ENCODE measurements around the gene GRAMD1A. TPM values are rescaled to one million over a fixed set of nuclear protein-coding genes. Genes with fewer than 3 reads are reported as not detected.

The GRAMD1A gene
- total RNA-seq, 4 donors from 2014 or later: 38.8 to 45.1 (median 43.7) TPM

GRCh38 chr19:35059006-35059798 is 59.1 kb downstream of the GRAMD1A start:
- no peaks in the 10 kb centered on the region for H3K9me3 ChIP-seq
- no peak for TF ChIP-seq POLR2A (IDR thresholded peaks at IDR 0.05)
- TF ChIP-seq CTCF (IDR thresholded peaks at IDR 0.05 in 4 of 5, conservative IDR thresholded peaks at IDR 0.05 in 1 of 5): no peak
- intact Hi-C loops (cut with DNase I; ENCODE audit: low total_unique reads): no loop called here
- no peaks in the 10 kb centered on the region for H3K36me3 ChIP-seq
- no peak overlapping the region for H3K27ac ChIP-seq
- in situ Hi-C loops (cut with MboI; ENCODE audit: low sequenced_read_pairs in 4 of 4): no loop called here
- DNase-seq (no peak), ATAC-seq (no peak)
- H3K4me3 ChIP-seq: no peak overlapping the region
- H3K4me1 ChIP-seq: peaks cover 16 to 30% of the 10 kb centered on the region in 2 donors
- H3K27me3 ChIP-seq: no peaks in the 10 kb centered on the region

- H3K4me1 ChIP-seq: peaks cover 16 to 30% of the 10 kb centered on the region in 2 donors
- no peaks in the 10 kb centered on the region for H3K36me3 ChIP-seq
- no peaks in the 10 kb centered on the region for H3K27me3 ChIP-seq
- intact Hi-C loops (cut with DNase I; ENCODE audit: low total_unique reads) (no loop called here), in situ Hi-C loops (cut with MboI; ENCODE audit: low sequenced_read_pairs in 4 of 4) (loop anchor here in 1 of 4 donors (10.0 kb wide), 1 partner anchor 75 kb away; the partner anchor contains the start of genes FXYD1 and LGI4)
- H3K27ac ChIP-seq: no peak overlapping the region
- TF ChIP-seq CTCF (IDR thresholded peaks at IDR 0.05 in 4 of 5, conservative IDR thresholded peaks at IDR 0.05 in 1 of 5) (no peak), POLR2A (IDR thresholded peaks at IDR 0.05) (no peak)
- DNase-seq (no peak), ATAC-seq (no peak)
- H3K9me3 ChIP-seq: no peaks in the 10 kb centered on the region
- no peak overlapping the region for H3K4me3 ChIP-seq
Measured at GRCh38 chr19:35059799-35060091, 59.6 kb downstream of the GRAMD1A start.

- Histone ChIP-seq H3K36me3 (no peaks in the 10 kb centered on the region), H3K9me3 (no peaks in the 10 kb centered on the region), H3K4me1 (peaks cover 16 to 30% of the 10 kb centered on the region in 2 donors), H3K27me3 (no peaks in the 10 kb centered on the region), H3K27ac (peak overlapping the region in 1 of 4 donors; percentile 76), H3K4me3 (no peak overlapping the region)
- no peak for TF ChIP-seq POLR2A (IDR thresholded peaks at IDR 0.05)
- no peak for TF ChIP-seq CTCF (IDR thresholded peaks at IDR 0.05 in 4 of 5, conservative IDR thresholded peaks at IDR 0.05 in 1 of 5)
- DNase-seq: no peak
- in situ Hi-C loops (cut with MboI; ENCODE audit: low sequenced_read_pairs in 4 of 4): loop anchor here in 1 of 4 donors (10.0 kb wide), 1 partner anchor 74 kb away; the partner anchor contains the start of genes FXYD1 and LGI4
- ATAC-seq: no peak
- intact Hi-C loops (cut with DNase I; ENCODE audit: low total_unique reads): no loop called here
Measured at GRCh38 chr19:35060160-35060855, 60.2 kb downstream of the GRAMD1A start.

GRCh38 chr19:35061583-35062373 is 61.7 kb downstream of the GRAMD1A start:
- no peaks in the 10 kb centered on the region for H3K9me3 ChIP-seq
- TF ChIP-seq POLR2A (IDR thresholded peaks at IDR 0.05) (no peak), CTCF (IDR thresholded peaks at IDR 0.05 in 4 of 5, conservative IDR thresholded peaks at IDR 0.05 in 1 of 5) (no peak)
- H3K27me3 ChIP-seq: no peaks in the 10 kb centered on the region
- DNase-seq (peak; percentile 52 to 72), ATAC-seq (peak; percentile 92)
- intact Hi-C loops (cut with DNase I; ENCODE audit: low total_unique reads): no loop called here
- in situ Hi-C loops (cut with MboI; ENCODE audit: low sequenced_read_pairs in 4 of 4): loop anchor here in 1 of 4 donors (10.0 kb wide), 1 partner anchor 73 kb away; the partner anchor contains the start of genes FXYD1 and LGI4
- peak overlapping the region in 3 of 4 donors; percentile 48 to 76 (median 65) for H3K27ac ChIP-seq
- H3K4me3 ChIP-seq: no peak overlapping the region
- H3K4me1 ChIP-seq: peaks cover 8 to 17% of the 10 kb centered on the region in 2 donors
- no peaks in the 10 kb centered on the region for H3K36me3 ChIP-seq

All from gastrocnemius medialis (tissue), 4 donors.